Calu3 (cell line): ENCODE measurements around the gene AMBRA1. TPM values are rescaled to one million over a fixed set of nuclear protein-coding genes. Genes with fewer than 3 reads are reported as not detected.
A peak's percentile ranks its signal among the peaks of the same experiment; 100 is the strongest.

Experiments
- BruUV-seq: library from RNA; stranded (reverse); fragments of 400-500 nt; replicated peaks from 2 replicates; lab custom pipeline; 2021; lab: Mats Ljungman, UMichigan
- CTCF ChIA-PET: fragments of 300-600 bp; sonication (Branson Sonifier 250); formaldehyde crosslinking; loops from one replicate; lab custom pipeline; 2022; ENCODE audit warnings: antibody characterized with exemption; lab: Charles Lee
- DNase-seq: peaks from one replicate; pipeline ENCODE4 v3.0.0; 2022
- H3K27ac Mint-ChIP-seq: one replicate; pipeline ENCODE4 v1.8.0; 2022; ENCODE audit warnings: mixed read lengths; ENCODE audit not compliant: unreplicated experiment
- H3K27me3 Mint-ChIP-seq: one replicate; pipeline ENCODE4 v1.8.0; 2022; ENCODE audit warnings: mixed read lengths; ENCODE audit not compliant: unreplicated experiment
- H3K36me3 Mint-ChIP-seq: one replicate; pipeline ENCODE4 v1.8.0; 2022; ENCODE audit warnings: mild to moderate bottlenecking, moderate library complexity, mixed read lengths; ENCODE audit not compliant: insufficient read depth, unreplicated experiment
- H3K4me1 Mint-ChIP-seq: one replicate; pipeline ENCODE4 v1.8.0; 2022; ENCODE audit warnings: mild to moderate bottlenecking, low read depth, mixed read lengths; ENCODE audit not compliant: unreplicated experiment
- H3K4me3 Mint-ChIP-seq: one replicate; pipeline ENCODE4 v1.8.0; 2022; ENCODE audit warnings: mild to moderate bottlenecking, low read depth, moderate library complexity, mixed read lengths; ENCODE audit not compliant: unreplicated experiment
- H3K9me3 Mint-ChIP-seq: one replicate; pipeline ENCODE4 v1.8.0; 2022; ENCODE audit warnings: low read depth, mixed read lengths; ENCODE audit not compliant: unreplicated experiment
- CTCF ChIP-seq: fragments of 200-600 bp; IDR thresholded peaks from one replicate; pipeline ENCODE4 v1.8.0; 2022; ENCODE audit warnings: antibody characterized with exemption; ENCODE audit not compliant: unreplicated experiment
- intact Hi-C: fragments of 100-400 bp; cut with micrococcal nuclease; formaldehyde crosslinking; loops from one replicate; pipeline ENCODE4 v1.10.0; 2022; ENCODE audit not compliant: unreplicated experiment
- total RNA-seq: library from RNA; stranded (reverse); gene quantifications from 2 replicates; pipeline ENCODE4 v1.2.3, GENCODE V29; 2022

AMBRA1 gene
- total RNA-seq, 1 experiment from 2014 or later: 35.0 TPM

GRCh38 chr11:46366661-46367161 lies 227.1 kb downstream of the AMBRA1 start:
- peaks cover 32% of the 10 kb centered on the region for H3K36me3 Mint-ChIP-seq
- no peak overlapping the region for H3K4me3 Mint-ChIP-seq
- CTCF ChIA-PET: interaction anchor here (0.9 kb wide), 1 partner anchor 15 kb away, joined by 3 read pairs; no protein-coding TSS in a partner anchor
- H3K9me3 Mint-ChIP-seq: no peaks in the 10 kb centered on the region
- BruUV-seq: no TSS peak
- no peak for TF ChIP-seq CTCF
- no peaks in the 10 kb centered on the region for H3K27me3 Mint-ChIP-seq
- peaks cover 28% of the 10 kb centered on the region for H3K4me1 Mint-ChIP-seq
- DNase-seq: no peak
- H3K27ac Mint-ChIP-seq: no peak overlapping the region
- intact Hi-C loops: no loop called here

GRCh38 chr11:46366260-46366659 lies 227.6 kb downstream of the AMBRA1 start:
- no TSS peak for BruUV-seq
- H3K27me3 Mint-ChIP-seq: no peaks in the 10 kb centered on the region
- H3K4me3 Mint-ChIP-seq: no peak overlapping the region
- TF ChIP-seq CTCF: no peak
- H3K4me1 Mint-ChIP-seq: peaks cover 28% of the 10 kb centered on the region
- no peaks in the 10 kb centered on the region for H3K9me3 Mint-ChIP-seq
- CTCF ChIA-PET: no interaction called here
- peaks cover 27% of the 10 kb centered on the region for H3K36me3 Mint-ChIP-seq
- intact Hi-C loops: no loop called here
- no peak for DNase-seq
- H3K27ac Mint-ChIP-seq: no peak overlapping the region

DNA sequence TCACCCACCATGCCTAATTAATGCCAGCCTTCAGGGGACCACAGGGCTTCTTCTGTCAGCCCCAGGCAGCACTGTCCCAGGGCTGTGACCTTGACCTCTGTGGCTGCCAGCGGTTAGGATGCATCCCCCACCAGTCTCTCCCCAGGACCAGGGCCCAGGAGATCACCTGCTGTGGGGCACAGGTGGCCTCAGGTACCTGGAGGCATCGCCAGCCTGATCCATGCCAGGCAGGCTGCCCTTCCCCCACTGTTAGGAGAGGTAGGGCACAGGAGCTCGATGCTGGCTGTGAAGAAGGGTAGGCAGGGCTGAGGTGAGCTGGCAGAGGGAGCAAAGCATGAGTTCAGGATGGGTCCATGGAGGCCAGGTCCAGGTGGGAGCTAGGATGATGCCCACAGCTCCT lies 229.0 kb downstream of the AMBRA1 start:
- H3K4me3 Mint-ChIP-seq: no peak overlapping the region
- CTCF ChIA-PET: interaction anchor here (0.6 to 1.4 kb wide), 2 partner anchors 12 to 479 kb away, joined by 4 to 5 read pairs; no protein-coding TSS in a partner anchor
- peaks cover 28% of the 10 kb centered on the region for H3K4me1 Mint-ChIP-seq
- peaks cover 27% of the 10 kb centered on the region for H3K36me3 Mint-ChIP-seq
- intact Hi-C loops: loop anchor here (5.0 kb wide), 1 partner anchor 122 kb away; no protein-coding TSS in a partner anchor
- H3K27me3 Mint-ChIP-seq: no peaks in the 10 kb centered on the region
- H3K27ac Mint-ChIP-seq: no peak overlapping the region
- no peaks in the 10 kb centered on the region for H3K9me3 Mint-ChIP-seq
- TF ChIP-seq CTCF: no peak
- no peak for DNase-seq
- BruUV-seq: no TSS peak

- no peak overlapping the region for H3K4me3 Mint-ChIP-seq
- BruUV-seq: no TSS peak
- intact Hi-C loops: loop anchor here (5.0 kb wide), 1 partner anchor 122 kb away; no protein-coding TSS in a partner anchor
- peaks cover 28% of the 10 kb centered on the region for H3K4me1 Mint-ChIP-seq
- TF ChIP-seq CTCF: peak; percentile 19
- H3K36me3 Mint-ChIP-seq: peaks cover 19% of the 10 kb centered on the region
- H3K27ac Mint-ChIP-seq: no peak overlapping the region
- no peak for DNase-seq
- no peaks in the 10 kb centered on the region for H3K27me3 Mint-ChIP-seq
- CTCF ChIA-PET: interaction anchor here (1.0 to 2.2 kb wide), 4 partner anchors 12 to 28 kb away, joined by 3 to 8 read pairs (median 6); partner anchors contain the start of gene CHRM4
- H3K9me3 Mint-ChIP-seq: no peaks in the 10 kb centered on the region
Measured at GRCh38 chr11:46364056-46364455, 229.8 kb downstream of the AMBRA1 start.
